GM12872 (cell line): Measurements from ENCODE around the gene TMEM253.

Source experiments
- CTCF ChIP-seq: IDR thresholded peaks from 3 replicates; pipeline ENCODE4 v1.5.1; 2011; ENCODE audit warnings: low read depth, mild to moderate bottlenecking, low read length, moderate library complexity; ENCODE audit not compliant: insufficient read depth

Gene TMEM253

GRCh38 chr14:21092273-21093011 is 8.4 kb upstream of the TMEM253 start:
- peak; percentile 100 for TF ChIP-seq CTCF

GRCh38 chr14:21093018-21093417 is 7.8 kb upstream of the TMEM253 start:
- TF ChIP-seq CTCF: no peak

GRCh38 chr14:21093769-21094681 is 6.8 kb upstream of the TMEM253 start:
- TF ChIP-seq CTCF: 0 out of 3 replicates have a peak, but pooled peaks have one; percentile 7

- TF ChIP-seq CTCF: no peak
Measured at GRCh38 chr14:21095430-21096205, 5.2 kb upstream of the TMEM253 start.

GRCh38 chr14:21096438-21096837 is 4.4 kb upstream of the TMEM253 start:
- no peak for TF ChIP-seq CTCF

GRCh38 chr14:21096978-21097635 is 3.8 kb upstream of the TMEM253 start:
- TF ChIP-seq CTCF: no peak
